ENCODE measurements around the gene CRTC2. TPM values are rescaled to one million over a fixed set of nuclear protein-coding genes. Genes with fewer than 3 reads are reported as not detected.

The CRTC2 gene
- total RNA-seq, 1 donor from 2014 or later, result 41.9 TPM

DNA sequence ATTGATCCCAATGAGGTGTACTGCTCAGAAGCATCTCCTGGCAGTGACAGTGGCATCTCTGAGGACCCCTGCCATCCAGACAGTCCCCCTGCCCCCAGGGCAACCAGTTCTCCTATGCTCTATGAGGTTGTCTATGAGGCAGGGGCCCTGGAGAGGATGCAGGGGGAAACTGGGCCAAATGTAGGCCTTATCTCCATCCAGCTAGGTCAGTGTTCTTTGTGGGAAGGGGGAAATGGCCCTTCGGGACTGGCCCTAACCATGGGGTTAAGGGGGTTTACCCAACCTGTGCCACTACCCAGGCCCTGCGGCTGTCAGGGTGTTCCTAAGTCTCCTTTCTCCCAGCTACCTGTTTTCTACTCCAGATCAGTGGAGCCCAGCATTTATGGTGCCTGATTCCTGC is 10.6 kb upstream of the CRTC2 start:
- H3K4me3 Mint-ChIP-seq (ENCODE audit: low read depth), result peak overlapping the region; percentile 78

DNA sequence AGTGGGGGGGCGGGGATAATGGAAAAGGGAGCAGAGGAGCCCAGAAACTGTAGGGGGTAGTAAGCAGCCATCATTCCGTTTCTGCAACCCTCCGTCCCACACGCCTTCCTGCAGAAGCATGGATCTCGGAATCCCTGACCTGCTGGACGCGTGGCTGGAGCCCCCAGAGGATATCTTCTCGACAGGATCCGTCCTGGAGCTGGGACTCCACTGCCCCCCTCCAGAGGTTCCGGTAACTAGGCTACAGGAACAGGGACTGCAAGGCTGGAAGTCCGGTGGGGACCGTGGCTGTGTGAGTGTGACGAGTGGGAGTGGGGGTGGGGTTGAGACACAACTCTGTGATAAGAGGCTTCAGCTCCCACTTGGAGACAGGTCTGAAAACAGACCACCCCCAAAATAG is 10.0 kb upstream of the CRTC2 start:
- H3K9me3 Mint-ChIP-seq (ENCODE audit: low read depth), result no peaks in the 10 kb centered on the region
- peaks cover under 1% of the 10 kb centered on the region for H3K36me3 Mint-ChIP-seq (ENCODE audit: insufficient read depth)
- H3K27ac Mint-ChIP-seq, result peak overlapping the region; percentile 96
- H3K27me3 Mint-ChIP-seq, result no peaks in the 10 kb centered on the region
- TF ChIP-seq CTCF (IDR thresholded peaks at IDR 0.05; ENCODE audit: unreplicated experiment), result no peak
- peak overlapping the region; percentile 78 for H3K4me3 Mint-ChIP-seq (ENCODE audit: low read depth)
- H3K4me1 Mint-ChIP-seq (ENCODE audit: low read depth), result peaks cover 31% of the 10 kb centered on the region
- DNase-seq (ENCODE audit: low spot score, unreplicated experiment), result no peak

More for the DNA sequence above, 10.6 kb upstream of the CRTC2 start:
- Mint-ChIP-seq H3K36me3 (ENCODE audit: insufficient read depth) (peaks cover 2% of the 10 kb centered on the region), H3K4me1 (ENCODE audit: low read depth) (peaks cover 27% of the 10 kb centered on the region), H3K27ac (peak overlapping the region; percentile 96), H3K27me3 (no peaks in the 10 kb centered on the region), H3K9me3 (ENCODE audit: low read depth) (no peaks in the 10 kb centered on the region)
- DNase-seq (ENCODE audit: low spot score, unreplicated experiment), result no peak
- no peak for TF ChIP-seq CTCF (IDR thresholded peaks at IDR 0.05; ENCODE audit: unreplicated experiment)

DNA sequence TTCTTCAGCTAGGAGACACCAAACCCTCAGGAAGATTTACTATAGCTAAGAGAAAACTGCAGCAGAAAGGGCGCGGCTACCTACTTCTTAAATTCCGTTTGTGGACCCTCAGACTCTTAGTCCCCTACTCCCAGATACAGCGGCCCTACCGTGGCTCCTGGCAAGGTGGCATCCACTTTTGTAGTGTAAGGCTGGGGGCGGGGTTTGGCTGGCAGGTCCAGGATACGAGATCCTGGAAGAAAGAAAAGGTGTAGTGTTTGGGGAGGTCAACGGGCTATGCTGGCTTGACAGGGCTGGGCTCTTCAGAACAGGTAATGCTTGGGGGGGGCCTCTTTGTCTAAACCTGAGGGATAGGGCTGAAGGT is 9.6 kb upstream of the CRTC2 start:
- no peaks in the 10 kb centered on the region for H3K9me3 Mint-ChIP-seq (ENCODE audit: low read depth)
- H3K4me1 Mint-ChIP-seq (ENCODE audit: low read depth), result peaks cover 31% of the 10 kb centered on the region
- H3K27ac Mint-ChIP-seq, result peak overlapping the region; percentile 96
- no peak for TF ChIP-seq CTCF (IDR thresholded peaks at IDR 0.05; ENCODE audit: unreplicated experiment)
- H3K27me3 Mint-ChIP-seq, result no peaks in the 10 kb centered on the region
- H3K4me3 Mint-ChIP-seq (ENCODE audit: low read depth), result peak overlapping the region; percentile 78
- DNase-seq (ENCODE audit: low spot score, unreplicated experiment), result no peak
- no peaks in the 10 kb centered on the region for H3K36me3 Mint-ChIP-seq (ENCODE audit: insufficient read depth)

DNA sequence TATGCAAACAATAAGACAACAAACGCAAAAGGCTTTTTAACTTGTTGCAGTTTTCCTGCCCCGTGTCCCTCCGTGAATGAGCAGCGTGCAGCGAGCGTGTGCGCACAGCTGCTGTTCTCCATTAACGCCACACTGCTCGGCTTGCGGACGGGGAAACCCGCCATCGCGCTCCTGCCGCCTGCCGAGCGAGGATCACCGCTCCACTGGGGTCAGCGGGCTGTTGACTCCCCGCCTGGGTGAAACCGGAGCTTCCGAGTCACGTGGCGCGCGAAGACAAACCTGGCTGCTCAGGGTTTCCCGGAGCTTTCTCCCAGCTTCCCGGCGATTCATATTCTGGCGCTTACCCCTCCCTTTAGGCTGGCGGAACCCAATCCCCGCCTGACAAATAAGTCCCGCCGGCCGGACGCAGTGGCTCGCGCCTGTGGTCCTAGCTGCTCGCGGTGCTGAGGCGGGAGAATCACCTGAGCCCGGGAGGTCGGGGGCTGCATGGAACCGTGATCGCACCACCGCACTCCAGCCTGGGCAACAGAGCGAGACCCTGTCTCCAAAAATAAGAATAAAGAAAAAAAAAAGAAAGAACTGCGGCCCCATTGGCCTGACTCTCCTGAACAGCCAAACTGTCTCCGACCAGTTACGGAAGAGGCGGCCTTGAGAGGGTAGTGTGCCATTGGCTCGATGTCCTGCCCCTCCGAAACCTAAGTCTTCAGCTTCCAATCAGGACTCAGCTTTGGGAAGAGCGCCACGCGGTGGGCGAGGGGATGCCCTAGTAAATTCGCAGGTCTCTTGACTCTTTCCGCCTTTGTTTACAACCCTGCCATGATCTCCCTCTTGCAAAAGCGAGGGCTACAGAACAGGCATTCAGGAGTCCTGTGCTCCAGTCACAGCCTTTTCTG is 8.9 kb upstream of the CRTC2 start, which contains the start of gene CREB3L4:
TSS of gene CREB3L4 (plus strand) at position 796 of the 893 bp plus-strand sequence. CDS start 624 bp downstream, outside the sequence.
- Mint-ChIP-seq H3K27me3 (no peaks in the 10 kb centered on the region), H3K4me1 (ENCODE audit: low read depth) (peaks cover 35% of the 10 kb centered on the region), H3K36me3 (ENCODE audit: insufficient read depth) (no peaks in the 10 kb centered on the region), H3K27ac (peak within 1 kb of the TSS; percentile 96), H3K9me3 (ENCODE audit: low read depth) (no peaks in the 10 kb centered on the region), H3K4me3 (ENCODE audit: low read depth) (peak within 1 kb of the TSS; percentile 78)
- TF ChIP-seq CTCF (IDR thresholded peaks at IDR 0.05; ENCODE audit: unreplicated experiment), result peak; percentile 49
- DNase-seq (ENCODE audit: low spot score, unreplicated experiment), result peak; percentile 86

DNA sequence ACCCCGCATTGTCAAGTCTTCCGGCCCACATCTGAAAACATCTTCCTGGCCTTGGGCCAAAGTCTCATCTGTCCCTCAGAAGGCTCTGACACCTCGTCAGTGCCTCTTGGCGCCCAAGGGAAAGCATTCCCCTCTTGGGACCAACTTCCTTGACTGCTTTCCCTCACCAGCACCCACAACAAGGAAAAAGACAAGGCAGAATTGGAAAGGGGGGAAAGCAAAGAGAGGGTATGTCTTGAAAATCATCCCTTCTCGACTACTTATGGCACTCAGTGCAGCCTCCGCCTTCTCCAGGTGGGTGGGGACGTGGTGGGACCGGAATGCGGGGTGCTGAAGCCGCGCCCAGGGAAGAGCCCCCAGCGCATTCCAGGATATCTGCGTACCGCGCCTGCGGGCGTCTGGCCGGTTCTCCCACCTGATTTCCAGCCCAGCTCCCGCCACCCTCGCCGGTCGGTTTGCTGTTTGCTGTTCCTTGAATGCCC is 5.5 kb upstream of the CRTC2 start:
- peak; percentile 50 for DNase-seq (ENCODE audit: low spot score, unreplicated experiment)
- TF ChIP-seq CTCF (IDR thresholded peaks at IDR 0.05; ENCODE audit: unreplicated experiment), result no peak
- Mint-ChIP-seq H3K36me3 (ENCODE audit: insufficient read depth) (peaks cover 5% of the 10 kb centered on the region), H3K4me3 (ENCODE audit: low read depth) (peak overlapping the region; percentile 90), H3K27me3 (no peaks in the 10 kb centered on the region), H3K9me3 (ENCODE audit: low read depth) (no peaks in the 10 kb centered on the region), H3K4me1 (ENCODE audit: low read depth) (peaks cover 46% of the 10 kb centered on the region), H3K27ac (peak overlapping the region; percentile 99)
